OCI-LY3 (cell line): Measurements from ENCODE around the gene NOD2.

Source experiments
- EZH2phosphoT487 ChIP-seq: fragments of 200-600 bp; shearing (Covaris generic); IDR thresholded peaks from 2 replicates; pipeline ENCODE4 v1.6.1; 2018; ENCODE audit warnings: antibody characterized with exemption, mixed run types, low read depth
- TF ChIP-seq, protein P1 (sequence below): fragments of 200-600, 300-600 bp; sonication (generic); IDR thresholded peaks from 2 replicates; pipeline ENCODE4 v1.5.1; 2014; ENCODE audit warnings: antibody characterized with exemption, low read length, low read depth

DNA sequence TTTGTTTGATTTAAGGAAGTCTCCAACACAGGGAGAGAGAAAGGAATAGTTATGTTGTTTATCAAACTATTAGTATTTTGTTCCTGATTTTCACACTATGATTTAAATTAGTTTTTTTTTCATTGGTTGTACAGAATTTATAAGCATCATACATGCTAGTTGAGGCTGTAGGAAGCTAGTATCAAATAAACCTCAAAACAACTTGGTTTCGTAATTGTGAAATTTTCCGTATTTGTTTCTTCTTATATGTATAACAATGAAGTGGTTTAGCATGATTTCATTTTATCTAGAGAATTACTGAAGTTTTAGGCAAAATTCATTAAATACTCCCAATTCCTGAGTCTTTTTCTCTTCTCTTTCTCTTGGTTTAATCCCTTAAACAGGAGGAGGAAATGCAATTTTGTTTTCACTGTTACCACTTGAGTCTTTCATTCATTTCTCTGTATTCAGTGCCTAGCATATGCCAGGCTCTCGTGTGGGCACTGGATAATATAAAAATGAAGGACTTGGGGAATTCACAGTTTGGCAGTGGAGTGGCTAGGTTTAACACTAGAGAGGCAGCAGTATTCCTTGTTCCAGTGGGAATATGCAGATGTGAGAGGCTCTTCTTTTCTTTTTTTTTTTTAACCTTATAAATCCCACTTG is 50.3 kb downstream of the NOD2 start:
- TF ChIP-seq, protein P1, sequence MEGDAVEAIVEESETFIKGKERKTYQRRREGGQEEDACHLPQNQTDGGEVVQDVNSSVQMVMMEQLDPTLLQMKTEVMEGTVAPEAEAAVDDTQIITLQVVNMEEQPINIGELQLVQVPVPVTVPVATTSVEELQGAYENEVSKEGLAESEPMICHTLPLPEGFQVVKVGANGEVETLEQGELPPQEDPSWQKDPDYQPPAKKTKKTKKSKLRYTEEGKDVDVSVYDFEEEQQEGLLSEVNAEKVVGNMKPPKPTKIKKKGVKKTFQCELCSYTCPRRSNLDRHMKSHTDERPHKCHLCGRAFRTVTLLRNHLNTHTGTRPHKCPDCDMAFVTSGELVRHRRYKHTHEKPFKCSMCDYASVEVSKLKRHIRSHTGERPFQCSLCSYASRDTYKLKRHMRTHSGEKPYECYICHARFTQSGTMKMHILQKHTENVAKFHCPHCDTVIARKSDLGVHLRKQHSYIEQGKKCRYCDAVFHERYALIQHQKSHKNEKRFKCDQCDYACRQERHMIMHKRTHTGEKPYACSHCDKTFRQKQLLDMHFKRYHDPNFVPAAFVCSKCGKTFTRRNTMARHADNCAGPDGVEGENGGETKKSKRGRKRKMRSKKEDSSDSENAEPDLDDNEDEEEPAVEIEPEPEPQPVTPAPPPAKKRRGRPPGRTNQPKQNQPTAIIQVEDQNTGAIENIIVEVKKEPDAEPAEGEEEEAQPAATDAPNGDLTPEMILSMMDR: no peak
- TF ChIP-seq EZH2phosphoT487: no peak
